A673 (cell line): ENCODE measurements around the gene ERGIC1.

Source experiments
- EZH2 ChIP-seq: fragments of 200-600 bp; sonication (generic); IDR thresholded peaks from 2 replicates; pipeline ENCODE4 v1.6.1; 2017; ENCODE audit warnings: borderline replicate concordance, low read depth, mild to moderate bottlenecking, mixed read lengths, antibody characterized with exemption, low read length; ENCODE audit not compliant: poor library complexity, severe bottlenecking
- TF ChIP-seq, protein P1 (sequence below): fragments of 300-800, 200-600 bp; sonication (generic); conservative IDR thresholded peaks from 2 replicates; pipeline ENCODE4 v1.5.1; 2017; ENCODE audit warnings: low read depth, mild to moderate bottlenecking, antibody characterized with exemption, low read length, moderate library complexity, mixed read lengths

DNA sequence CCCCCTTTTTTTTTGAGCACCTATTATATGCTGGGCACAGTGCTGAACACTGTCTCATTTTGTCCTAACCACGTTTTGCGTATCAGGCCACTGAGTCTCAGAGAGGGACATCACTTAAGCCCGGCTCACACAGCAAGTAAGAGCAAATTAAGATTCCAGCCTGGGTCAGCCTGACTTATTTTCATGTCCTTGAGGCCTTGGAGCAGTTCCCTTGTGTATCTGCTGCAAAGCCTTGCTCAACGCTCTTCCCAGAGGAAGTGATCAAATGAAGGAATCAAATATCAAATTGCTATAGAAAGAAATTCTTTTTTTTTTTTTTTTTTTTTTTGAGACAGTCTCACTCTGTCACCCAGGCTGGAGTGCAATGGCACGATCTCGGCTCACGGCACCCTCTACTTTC lies 30.7 kb downstream of the ERGIC1 start:
- TF ChIP-seq, protein P1, sequence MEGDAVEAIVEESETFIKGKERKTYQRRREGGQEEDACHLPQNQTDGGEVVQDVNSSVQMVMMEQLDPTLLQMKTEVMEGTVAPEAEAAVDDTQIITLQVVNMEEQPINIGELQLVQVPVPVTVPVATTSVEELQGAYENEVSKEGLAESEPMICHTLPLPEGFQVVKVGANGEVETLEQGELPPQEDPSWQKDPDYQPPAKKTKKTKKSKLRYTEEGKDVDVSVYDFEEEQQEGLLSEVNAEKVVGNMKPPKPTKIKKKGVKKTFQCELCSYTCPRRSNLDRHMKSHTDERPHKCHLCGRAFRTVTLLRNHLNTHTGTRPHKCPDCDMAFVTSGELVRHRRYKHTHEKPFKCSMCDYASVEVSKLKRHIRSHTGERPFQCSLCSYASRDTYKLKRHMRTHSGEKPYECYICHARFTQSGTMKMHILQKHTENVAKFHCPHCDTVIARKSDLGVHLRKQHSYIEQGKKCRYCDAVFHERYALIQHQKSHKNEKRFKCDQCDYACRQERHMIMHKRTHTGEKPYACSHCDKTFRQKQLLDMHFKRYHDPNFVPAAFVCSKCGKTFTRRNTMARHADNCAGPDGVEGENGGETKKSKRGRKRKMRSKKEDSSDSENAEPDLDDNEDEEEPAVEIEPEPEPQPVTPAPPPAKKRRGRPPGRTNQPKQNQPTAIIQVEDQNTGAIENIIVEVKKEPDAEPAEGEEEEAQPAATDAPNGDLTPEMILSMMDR, result no peak
- no peak for TF ChIP-seq EZH2
